SK-N-MC (cell line): ENCODE results near the gene RDH16.
"Not testable (repeated sequence)": the region's sequence is repeated elsewhere in the genome, so short reads cannot be mapped to it uniquely, and the experiment has no call there.

ENCODE experiments used
- DNase-seq: peaks from one replicate; pipeline ENCODE4 v3.0.0-alpha.2; 2011; ENCODE audit warnings: low read depth, low spot score
- H3K27ac ChIP-seq: fragments of 200-600 bp; sonication (generic); 2 replicates; pipeline ENCODE4 v1.5.1; 2016; ENCODE audit warnings: mixed run types
- H3K36me3 ChIP-seq: fragments of 200-600 bp; sonication (generic); 2 replicates; pipeline ENCODE4 v1.6.1; 2017; ENCODE audit warnings: antibody characterized with exemption, low read length, mixed read lengths; ENCODE audit not compliant: insufficient read depth
- H3K4me3 ChIP-seq: fragments of 200-600 bp; sonication (generic); 2 replicates; pipeline ENCODE4 v1.5.1; 2016
- H3K9ac ChIP-seq: fragments of 200-600 bp; sonication (generic); 2 replicates; pipeline ENCODE4 v1.8.0; 2017; ENCODE audit warnings: mixed run types, mixed read lengths; ENCODE audit not compliant: insufficient read length
- H3K9me3 ChIP-seq: fragments of 200-600 bp; sonication (generic); 2 replicates; pipeline ENCODE4 v1.6.1; 2017; ENCODE audit warnings: low read depth, mild to moderate bottlenecking, antibody characterized with exemption, low read length, moderate library complexity, mixed read lengths
- EZH2 ChIP-seq: fragments of 200-600 bp; sonication (generic); IDR thresholded peaks from one replicate; pipeline ENCODE4 v1.6.1; 2017; ENCODE audit warnings: antibody characterized with exemption
- FOXP2 ChIP-seq: optimal IDR thresholded peaks from 2 replicates; pipeline ENCODE3; 2011; ENCODE audit warnings: mild to moderate bottlenecking, moderate library complexity; ENCODE audit not compliant: insufficient read depth; ENCODE audit errors: extremely low read length, control extremely low read depth
- POLR2AphosphoS5 ChIP-seq: IDR thresholded peaks from 2 replicates; pipeline ENCODE4 v1.6.1; 2012; ENCODE audit warnings: mild to moderate bottlenecking, low read depth, low read length, borderline replicate concordance

Gene RDH16

GRCh38 chr12:56932867-56933266, 24.5 kb downstream of the RDH16 start:
- no peak for TF ChIP-seq POLR2AphosphoS5
- no peak for TF ChIP-seq FOXP2
- no peak for TF ChIP-seq EZH2
- DNase-seq: no peak
- Histone ChIP-seq H3K27ac (peak overlapping the region; percentile 88), H3K9me3 (no peaks in the 10 kb centered on the region), H3K4me3 (no peak overlapping the region), H3K36me3 (no peaks in the 10 kb centered on the region), H3K9ac (no peak overlapping the region)

- TF ChIP-seq FOXP2: no peak
- no peak for TF ChIP-seq POLR2AphosphoS5
- no peak for TF ChIP-seq EZH2
- no peaks in the 10 kb centered on the region for H3K36me3 ChIP-seq
- no peaks in the 10 kb centered on the region for H3K9me3 ChIP-seq
- H3K27ac ChIP-seq: peak overlapping the region; percentile 88
- no peak for DNase-seq
- no peak overlapping the region for H3K9ac ChIP-seq
- peak overlapping the region; percentile 71; the same call in 1 of the 2 replicates for H3K4me3 ChIP-seq
These were observed 25.3 kb downstream of the RDH16 start for GRCh38 chr12:56932146-56932545.

GRCh38 chr12:56931474-56931978, 25.9 kb downstream of the RDH16 start:
- Histone ChIP-seq H3K36me3 (no peaks in the 10 kb centered on the region), H3K9me3 (no peaks in the 10 kb centered on the region), H3K27ac (peak overlapping the region; percentile 88), H3K9ac (peak overlapping the region; percentile 54), H3K4me3 (peak overlapping the region; percentile 71)
- DNase-seq: peak; percentile 91
- TF ChIP-seq FOXP2: peak; percentile 57
- TF ChIP-seq EZH2: no peak
- peak; percentile 39 for TF ChIP-seq POLR2AphosphoS5

DNA sequence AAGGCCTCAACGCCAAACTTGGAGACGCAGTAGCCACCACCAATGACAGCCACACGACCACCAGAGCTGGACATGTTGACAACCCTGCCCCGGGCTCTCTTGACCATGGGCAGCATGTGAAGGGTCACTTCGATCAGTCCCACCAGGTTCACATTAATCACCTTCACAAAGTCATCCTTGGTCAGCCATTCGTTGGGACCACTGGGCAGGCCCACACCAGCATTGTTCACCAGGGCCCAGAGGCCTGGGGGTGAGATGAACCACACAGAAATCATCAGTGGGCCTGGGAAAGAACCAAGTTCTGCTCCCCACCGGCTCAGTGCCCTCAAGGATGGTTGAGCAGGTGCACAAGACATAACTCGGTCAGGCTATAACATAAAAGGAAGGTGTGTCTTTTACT, 27.2 kb downstream of the RDH16 start:
- Histone ChIP-seq H3K9ac (no peak overlapping the region), H3K27ac (no peak overlapping the region), H3K36me3 (no peaks in the 10 kb centered on the region), H3K4me3 (no peak overlapping the region), H3K9me3 (no peaks in the 10 kb centered on the region)
- no peak for TF ChIP-seq EZH2
- TF ChIP-seq FOXP2: no peak
- no peak for TF ChIP-seq POLR2AphosphoS5
- DNase-seq: no peak

GRCh38 chr12:56929780-56930179, 27.6 kb downstream of the RDH16 start:
- no peak for TF ChIP-seq EZH2
- H3K9me3 ChIP-seq: no peaks in the 10 kb centered on the region
- no peaks in the 10 kb centered on the region for H3K36me3 ChIP-seq
- no peak for DNase-seq
- no peak overlapping the region for H3K4me3 ChIP-seq
- H3K27ac ChIP-seq: no peak overlapping the region
- no peak overlapping the region for H3K9ac ChIP-seq

GRCh38 chr12:56928262-56928661, 29.1 kb downstream of the RDH16 start:
- H3K4me3 ChIP-seq: peak overlapping the region; percentile 47; the same call in 1 of the 2 replicates
- peak overlapping the region; percentile 66; the same call in 1 of the 2 replicates for H3K27ac ChIP-seq
- no peaks in the 10 kb centered on the region for H3K36me3 ChIP-seq
- TF ChIP-seq POLR2AphosphoS5 (no peak), FOXP2 (peak; percentile 71), EZH2 (no peak)
- no peaks in the 10 kb centered on the region for H3K9me3 ChIP-seq
- H3K9ac ChIP-seq: no peak overlapping the region
- DNase-seq: peak; percentile 50

- no peak for DNase-seq
- Histone ChIP-seq H3K9ac (no peak overlapping the region), H3K9me3 (no peaks in the 10 kb centered on the region), H3K36me3 (no peaks in the 10 kb centered on the region), H3K4me3 (no peak overlapping the region), H3K27ac (no peak overlapping the region)
- TF ChIP-seq POLR2AphosphoS5 (no peak), EZH2 (no peak), FOXP2 (no peak)
These were observed 30.1 kb downstream of the RDH16 start for GRCh38 chr12:56927281-56927680.

- TF ChIP-seq FOXP2: no peak
- TF ChIP-seq EZH2: no peak
- TF ChIP-seq POLR2AphosphoS5: no peak
- DNase-seq: no peak
- H3K4me3 ChIP-seq: no peak overlapping the region
- no peaks in the 10 kb centered on the region for H3K36me3 ChIP-seq
- H3K27ac ChIP-seq: no peak overlapping the region
- H3K9ac ChIP-seq: no peak overlapping the region
- H3K9me3 ChIP-seq: no peaks in the 10 kb centered on the region
These were observed 35.4 kb downstream of the RDH16 start for GRCh38 chr12:56922031-56922430.

DNA sequence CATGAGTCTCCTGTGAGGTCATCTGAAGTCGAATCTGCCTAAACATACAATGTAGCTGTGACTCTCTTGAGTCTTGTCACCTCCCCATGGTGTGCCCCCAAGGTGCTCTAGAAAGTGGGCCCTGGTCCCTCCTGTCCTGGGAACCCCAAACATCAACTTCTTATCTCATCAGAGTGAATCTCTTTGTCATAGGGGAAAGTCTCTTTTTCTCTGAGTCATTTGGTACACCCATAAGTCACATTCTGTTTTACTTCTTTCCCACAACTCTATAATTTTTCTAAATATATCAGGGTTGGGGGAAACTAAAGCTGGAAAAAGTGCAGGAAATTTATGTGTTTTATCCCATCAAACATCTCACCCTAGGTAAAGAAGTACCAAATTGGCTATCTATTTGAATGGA, 36.1 kb downstream of the RDH16 start:
- no peak for DNase-seq
- Histone ChIP-seq H3K36me3 (no peaks in the 10 kb centered on the region), H3K27ac (no peak overlapping the region), H3K4me3 (no peak overlapping the region), H3K9ac (no peak overlapping the region), H3K9me3 (no peaks in the 10 kb centered on the region)
- TF ChIP-seq POLR2AphosphoS5: no peak
- TF ChIP-seq FOXP2: no peak
- no peak for TF ChIP-seq EZH2

DNA sequence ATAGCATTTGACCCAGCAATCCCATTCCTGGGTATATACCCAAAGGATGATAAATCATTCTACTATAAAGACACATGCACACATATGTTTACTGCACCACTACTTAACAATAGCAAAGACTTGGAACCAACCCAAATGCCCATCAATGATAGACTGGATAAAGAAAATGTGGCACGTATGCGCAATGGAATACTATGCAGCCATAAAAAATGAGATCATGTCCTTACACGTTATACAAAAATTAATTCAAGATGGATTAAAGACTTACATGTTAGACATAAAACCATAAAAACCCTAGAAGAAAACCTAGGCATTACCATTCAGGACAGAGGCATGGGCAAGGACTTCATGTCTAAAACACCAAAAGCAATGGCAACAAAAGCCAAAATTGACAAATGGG, 39.3 kb downstream of the RDH16 start:
- H3K9me3 ChIP-seq, DNase-seq, H3K27ac ChIP-seq: not testable (repeated sequence)

More for the DNA sequence above, 39.3 kb downstream of the RDH16 start:
- not testable (repeated sequence) for H3K36me3 ChIP-seq, H3K9ac ChIP-seq, H3K4me3 ChIP-seq
